Nephron progenitor cell (in vitro differentiated cells): ENCODE data around the gene MED15.

Experiments used
- DNase-seq: peaks from one replicate; pipeline ENCODE4 v3.0.0; 2021
- H3K27ac Mint-ChIP-seq: 2 replicates; pipeline ENCODE4 v1.8.0; 2021; ENCODE audit warnings: mild to moderate bottlenecking, moderate library complexity, mixed read lengths
- H3K27me3 Mint-ChIP-seq: 2 replicates; pipeline ENCODE4 v1.8.0; 2021; ENCODE audit warnings: mild to moderate bottlenecking, low read depth, mixed read lengths; ENCODE audit not compliant: poor library complexity
- H3K36me3 Mint-ChIP-seq: 2 replicates; pipeline ENCODE4 v1.8.0; 2021; ENCODE audit warnings: low read depth, mixed read lengths
- H3K4me1 Mint-ChIP-seq: 2 replicates; pipeline ENCODE4 v1.8.0; 2021; ENCODE audit warnings: mixed read lengths
- H3K4me3 Mint-ChIP-seq: 2 replicates; pipeline ENCODE4 v1.8.0; 2021; ENCODE audit warnings: mild to moderate bottlenecking, moderate library complexity, mixed read lengths
- H3K9me3 Mint-ChIP-seq: 2 replicates; pipeline ENCODE4 v1.8.0; 2021; ENCODE audit warnings: mild to moderate bottlenecking, moderate library complexity, mixed read lengths
- TF ChIP-seq, protein P1 (sequence below): fragments of 200-600 bp; sonication (generic); IDR thresholded peaks from 2 replicates; pipeline ENCODE4 v1.5.0; 2021; ENCODE audit warnings: antibody characterized with exemption

The MED15 gene

DNA sequence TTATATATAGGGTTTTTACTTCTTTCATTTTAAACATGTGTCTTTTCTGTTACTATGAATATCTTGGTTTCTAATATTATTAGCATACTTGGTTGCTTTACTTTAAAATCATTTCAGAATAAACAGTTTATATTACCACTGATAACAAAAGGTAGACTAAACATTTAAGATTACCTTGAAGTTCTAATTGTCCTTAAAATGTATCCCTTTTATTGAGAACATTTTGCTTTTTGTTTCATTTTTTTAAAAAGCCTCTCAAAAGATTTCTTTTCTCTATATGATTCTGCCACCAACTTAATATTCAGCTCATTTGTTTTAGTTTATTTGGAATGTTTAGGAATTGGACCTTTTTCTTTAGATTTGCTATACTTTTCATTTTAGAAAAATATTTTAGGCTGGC lies 39.6 kb downstream of the MED15 start:
- peaks cover 48% of the 10 kb centered on the region for H3K4me1 Mint-ChIP-seq
- no peak overlapping the region for H3K4me3 Mint-ChIP-seq
- H3K27ac Mint-ChIP-seq, result no peak overlapping the region
- DNase-seq, result no peak
- peaks cover 2% of the 10 kb centered on the region for H3K27me3 Mint-ChIP-seq
- peaks cover 11% of the 10 kb centered on the region for H3K9me3 Mint-ChIP-seq
- peaks cover 37% of the 10 kb centered on the region for H3K36me3 Mint-ChIP-seq
- TF ChIP-seq, protein P1, sequence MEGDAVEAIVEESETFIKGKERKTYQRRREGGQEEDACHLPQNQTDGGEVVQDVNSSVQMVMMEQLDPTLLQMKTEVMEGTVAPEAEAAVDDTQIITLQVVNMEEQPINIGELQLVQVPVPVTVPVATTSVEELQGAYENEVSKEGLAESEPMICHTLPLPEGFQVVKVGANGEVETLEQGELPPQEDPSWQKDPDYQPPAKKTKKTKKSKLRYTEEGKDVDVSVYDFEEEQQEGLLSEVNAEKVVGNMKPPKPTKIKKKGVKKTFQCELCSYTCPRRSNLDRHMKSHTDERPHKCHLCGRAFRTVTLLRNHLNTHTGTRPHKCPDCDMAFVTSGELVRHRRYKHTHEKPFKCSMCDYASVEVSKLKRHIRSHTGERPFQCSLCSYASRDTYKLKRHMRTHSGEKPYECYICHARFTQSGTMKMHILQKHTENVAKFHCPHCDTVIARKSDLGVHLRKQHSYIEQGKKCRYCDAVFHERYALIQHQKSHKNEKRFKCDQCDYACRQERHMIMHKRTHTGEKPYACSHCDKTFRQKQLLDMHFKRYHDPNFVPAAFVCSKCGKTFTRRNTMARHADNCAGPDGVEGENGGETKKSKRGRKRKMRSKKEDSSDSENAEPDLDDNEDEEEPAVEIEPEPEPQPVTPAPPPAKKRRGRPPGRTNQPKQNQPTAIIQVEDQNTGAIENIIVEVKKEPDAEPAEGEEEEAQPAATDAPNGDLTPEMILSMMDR, result no peak

DNA sequence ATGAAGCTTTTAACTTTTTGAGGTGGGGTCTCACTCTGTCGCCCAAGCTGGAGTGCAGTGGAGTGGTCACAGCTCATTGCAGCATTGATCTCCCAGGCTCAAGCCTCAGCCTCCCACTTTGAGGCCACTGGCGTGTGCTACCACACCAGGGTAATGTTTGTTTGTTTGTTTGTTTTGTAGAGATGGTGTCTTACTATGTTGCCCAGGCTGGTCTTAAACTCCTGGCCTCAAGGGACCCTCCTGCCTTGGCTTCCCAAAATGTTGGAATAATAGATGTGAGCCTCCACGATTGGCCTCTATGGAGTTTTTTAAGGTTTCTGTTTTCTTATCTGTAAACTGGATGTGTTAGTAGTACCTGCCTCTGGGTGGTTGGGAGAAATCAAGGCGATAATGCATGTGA lies 41.4 kb downstream of the MED15 start:
- peak overlapping the region; percentile 93 for H3K27ac Mint-ChIP-seq

GRCh38 chr22:20549232-20549841 lies 41.9 kb downstream of the MED15 start:
- DNase-seq, result no peak
- H3K27ac Mint-ChIP-seq, result peak overlapping the region; percentile 93
- TF ChIP-seq, protein P1, result no peak
- H3K36me3 Mint-ChIP-seq, result peaks cover 24% of the 10 kb centered on the region
- peaks cover 52% of the 10 kb centered on the region for H3K4me1 Mint-ChIP-seq
- no peak overlapping the region for H3K4me3 Mint-ChIP-seq
- peaks cover 5% of the 10 kb centered on the region for H3K9me3 Mint-ChIP-seq
- H3K27me3 Mint-ChIP-seq, result no peaks in the 10 kb centered on the region

More for the DNA sequence above, 41.4 kb downstream of the MED15 start:
- Mint-ChIP-seq H3K4me1 (peaks cover 52% of the 10 kb centered on the region), H3K27me3 (peaks cover 2% of the 10 kb centered on the region), H3K4me3 (no peak overlapping the region), H3K9me3 (peaks cover 5% of the 10 kb centered on the region), H3K36me3 (peaks cover 29% of the 10 kb centered on the region)
- TF ChIP-seq, protein P1, result no peak
- DNase-seq, result no peak

GRCh38 chr22:20550057-20550817 lies 42.8 kb downstream of the MED15 start:
- Mint-ChIP-seq H3K27ac (peak overlapping the region; percentile 84), H3K9me3 (no peaks in the 10 kb centered on the region), H3K27me3 (no peaks in the 10 kb centered on the region), H3K4me3 (no peak overlapping the region), H3K36me3 (peaks cover 16% of the 10 kb centered on the region), H3K4me1 (peaks cover 52% of the 10 kb centered on the region)
- no peak for DNase-seq
- TF ChIP-seq, protein P1, result no peak

DNA sequence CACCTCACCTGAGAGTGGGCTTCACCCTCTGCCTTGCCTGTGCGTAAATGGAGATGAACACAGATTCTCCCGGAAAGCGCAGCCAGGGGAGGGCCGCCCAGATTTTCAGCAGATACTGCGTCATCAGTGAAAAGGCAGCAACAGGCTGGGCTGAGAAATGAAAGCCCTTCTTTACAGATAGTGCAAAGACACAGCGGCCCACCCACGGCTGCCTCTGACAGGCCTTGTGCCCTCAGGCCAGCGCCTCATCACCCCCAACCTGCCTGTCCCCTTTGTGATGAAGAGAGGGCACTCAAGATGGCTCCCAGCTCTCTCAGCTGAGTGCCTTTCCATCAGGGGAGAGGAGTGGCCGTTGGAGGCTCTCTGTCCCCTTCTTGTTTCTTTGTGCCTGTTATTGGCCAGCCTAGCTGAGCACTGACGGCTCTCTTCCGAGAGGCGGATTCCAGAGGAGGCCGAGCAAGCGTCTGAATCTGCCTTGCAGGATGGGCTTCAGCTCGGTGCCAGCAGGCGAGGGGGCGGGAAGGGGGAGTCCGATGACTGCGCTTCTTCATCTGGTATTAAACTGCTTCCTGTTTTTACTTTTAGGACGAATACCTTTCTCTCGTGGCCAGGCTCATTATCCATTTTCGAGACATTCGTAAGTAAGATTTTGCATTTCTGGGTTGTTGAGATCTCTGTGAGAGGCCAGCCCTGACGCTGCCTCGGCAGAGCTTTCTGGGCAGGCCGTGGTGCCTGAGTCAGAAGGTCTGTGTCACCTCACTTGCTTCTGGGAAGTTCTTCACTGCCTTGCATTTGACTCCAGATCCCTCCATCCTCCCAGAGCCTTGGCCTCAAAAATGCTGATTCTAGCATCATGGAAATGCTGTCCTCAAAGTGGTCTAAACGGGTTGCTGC lies 43.7 kb downstream of the MED15 start:
- TF ChIP-seq, protein P1, result no peak
- Mint-ChIP-seq H3K36me3 (peaks cover 17% of the 10 kb centered on the region), H3K4me3 (peak overlapping the region; percentile 28), H3K27ac (peak overlapping the region; percentile 95), H3K4me1 (peaks cover 49% of the 10 kb centered on the region), H3K27me3 (no peaks in the 10 kb centered on the region), H3K9me3 (no peaks in the 10 kb centered on the region)
- DNase-seq, result no peak
